Measurements from ENCODE around the gene CBX5.

The CBX5 gene

GRCh38 chr12:54273981-54274380 lies 5.9 kb downstream of the CBX5 start:
- Histone ChIP-seq H3K9ac (no peak overlapping the region), H3K4me3 (IDR thresholded peaks at IDR 0.05; ENCODE audit: insufficient read depth, low read depth, low read length) (no peak overlapping the region), H3K36me3 (ENCODE audit: insufficient read depth) (peaks cover 3% of the 10 kb centered on the region; the same call in 1 of the 2 replicates), H3K4me1 (ENCODE audit: low read depth, poor library complexity, severe bottlenecking) (peaks cover 54% of the 10 kb centered on the region), H3K27me3 (ENCODE audit: insufficient read depth, low read depth) (no peaks in the 10 kb centered on the region), H3K79me2 (ENCODE audit: insufficient read depth, low read depth) (peaks cover 61% of the 10 kb centered on the region), H4K20me1 (ENCODE audit: insufficient read depth) (no peaks in the 10 kb centered on the region), H2AFZ (ENCODE audit: low read depth) (no peak overlapping the region), H3K4me2 (no peak overlapping the region; the same call in 1 of the 2 replicates), H3K27ac (no peak overlapping the region)
- TF ChIP-seq CTCF (conservative IDR thresholded peaks at IDR 0.05; ENCODE audit: low read depth, low read length), result no peak

GRCh38 chr12:54272214-54272613 lies 7.7 kb downstream of the CBX5 start:
- Histone ChIP-seq H3K4me2 (peak overlapping the region; percentile 2; the same call in 1 of the 2 replicates), H4K20me1 (ENCODE audit: insufficient read depth) (no peaks in the 10 kb centered on the region), H3K79me2 (ENCODE audit: insufficient read depth, low read depth) (peaks cover 43% of the 10 kb centered on the region), H3K36me3 (ENCODE audit: insufficient read depth) (no peaks in the 10 kb centered on the region), H3K4me3 (IDR thresholded peaks at IDR 0.05; ENCODE audit: insufficient read depth, low read depth, low read length) (no peak overlapping the region), H3K9ac (no peak overlapping the region), H3K27ac (peak overlapping the region; percentile 0; the same call in 1 of the 2 replicates), H3K4me1 (ENCODE audit: low read depth, poor library complexity, severe bottlenecking) (peaks cover 38% of the 10 kb centered on the region), H2AFZ (ENCODE audit: low read depth) (no peak overlapping the region), H3K27me3 (ENCODE audit: insufficient read depth, low read depth) (no peaks in the 10 kb centered on the region)
- no peak for TF ChIP-seq CTCF (conservative IDR thresholded peaks at IDR 0.05; ENCODE audit: low read depth, low read length)

GRCh38 chr12:54270345-54270744 lies 9.6 kb downstream of the CBX5 start:
- H3K36me3 ChIP-seq (ENCODE audit: insufficient read depth), result no peaks in the 10 kb centered on the region
- no peak overlapping the region for H3K4me3 ChIP-seq (IDR thresholded peaks at IDR 0.05; ENCODE audit: insufficient read depth, low read depth, low read length)
- peaks cover 29% of the 10 kb centered on the region for H3K4me1 ChIP-seq (ENCODE audit: low read depth, poor library complexity, severe bottlenecking)
- peaks cover 25% of the 10 kb centered on the region for H3K79me2 ChIP-seq (ENCODE audit: insufficient read depth, low read depth)
- no peak overlapping the region for H3K4me2 ChIP-seq
- H3K27me3 ChIP-seq (ENCODE audit: insufficient read depth, low read depth), result no peaks in the 10 kb centered on the region
- H3K9ac ChIP-seq, result no peak overlapping the region
- no peak overlapping the region for H3K27ac ChIP-seq
- no peak for TF ChIP-seq CTCF (conservative IDR thresholded peaks at IDR 0.05; ENCODE audit: low read depth, low read length)
- H4K20me1 ChIP-seq (ENCODE audit: insufficient read depth), result no peaks in the 10 kb centered on the region
- H2AFZ ChIP-seq (ENCODE audit: low read depth), result no peak overlapping the region

- Histone ChIP-seq H3K4me2 (no peak overlapping the region), H3K36me3 (ENCODE audit: insufficient read depth) (no peaks in the 10 kb centered on the region), H3K4me3 (IDR thresholded peaks at IDR 0.05; ENCODE audit: insufficient read depth, low read depth, low read length) (no peak overlapping the region), H3K9ac (no peak overlapping the region), H3K27ac (no peak overlapping the region), H3K79me2 (ENCODE audit: insufficient read depth, low read depth) (peaks cover 8% of the 10 kb centered on the region), H3K4me1 (ENCODE audit: low read depth, poor library complexity, severe bottlenecking) (peaks cover 11% of the 10 kb centered on the region), H4K20me1 (ENCODE audit: insufficient read depth) (no peaks in the 10 kb centered on the region), H3K27me3 (ENCODE audit: insufficient read depth, low read depth) (no peaks in the 10 kb centered on the region), H2AFZ (ENCODE audit: low read depth) (no peak overlapping the region)
- TF ChIP-seq CTCF (conservative IDR thresholded peaks at IDR 0.05; ENCODE audit: low read depth, low read length), result no peak
Measured at GRCh38 chr12:54266852-54267251, 13.1 kb downstream of the CBX5 start.
